Mammary epithelial cell (primary cell): ENCODE measurements around the gene CCL14.

Source experiments
- EZH2 ChIP-seq: IDR thresholded peaks from 2 replicates; pipeline ENCODE4 v1.6.1; 2012; ENCODE audit warnings: low read length, inconsistent platforms, borderline replicate concordance
- TF ChIP-seq, protein P1 (sequence below), 2 donors: IDR thresholded peaks in 1 of 2; conservative IDR thresholded peaks in 1 of 2; 2 replicates each; pipeline ENCODE4 v1.5.1; 2011 to 2012; ENCODE audit warnings: inconsistent platforms in 2 of 2, low read length in 2 of 2, mild to moderate bottlenecking in 2 of 2, control low read depth in 1 of 2, low read depth in 1 of 2; ENCODE audit not compliant: insufficient read depth in 1 of 2; ENCODE audit errors: extremely low read depth in 1 of 2

DNA sequence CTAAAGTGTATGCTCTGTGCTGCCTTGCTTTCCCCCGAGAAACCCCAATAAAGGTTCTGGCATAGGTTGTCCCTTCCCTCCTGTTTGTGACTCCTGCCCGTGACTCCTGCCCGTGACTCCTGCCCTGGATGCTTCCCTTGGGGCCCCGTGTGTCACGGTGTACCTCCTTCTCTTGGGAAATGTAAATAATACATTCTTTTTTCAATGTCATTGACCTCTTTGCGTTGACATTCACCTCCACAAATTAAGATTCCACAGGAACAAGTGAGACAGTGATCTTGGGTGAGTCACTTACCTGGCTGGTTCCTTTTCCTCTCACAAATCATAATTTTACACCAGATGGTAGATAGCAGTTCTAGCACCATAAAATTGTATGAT lies 14.2 kb upstream of the CCL14 start:
- TF ChIP-seq, protein P1, sequence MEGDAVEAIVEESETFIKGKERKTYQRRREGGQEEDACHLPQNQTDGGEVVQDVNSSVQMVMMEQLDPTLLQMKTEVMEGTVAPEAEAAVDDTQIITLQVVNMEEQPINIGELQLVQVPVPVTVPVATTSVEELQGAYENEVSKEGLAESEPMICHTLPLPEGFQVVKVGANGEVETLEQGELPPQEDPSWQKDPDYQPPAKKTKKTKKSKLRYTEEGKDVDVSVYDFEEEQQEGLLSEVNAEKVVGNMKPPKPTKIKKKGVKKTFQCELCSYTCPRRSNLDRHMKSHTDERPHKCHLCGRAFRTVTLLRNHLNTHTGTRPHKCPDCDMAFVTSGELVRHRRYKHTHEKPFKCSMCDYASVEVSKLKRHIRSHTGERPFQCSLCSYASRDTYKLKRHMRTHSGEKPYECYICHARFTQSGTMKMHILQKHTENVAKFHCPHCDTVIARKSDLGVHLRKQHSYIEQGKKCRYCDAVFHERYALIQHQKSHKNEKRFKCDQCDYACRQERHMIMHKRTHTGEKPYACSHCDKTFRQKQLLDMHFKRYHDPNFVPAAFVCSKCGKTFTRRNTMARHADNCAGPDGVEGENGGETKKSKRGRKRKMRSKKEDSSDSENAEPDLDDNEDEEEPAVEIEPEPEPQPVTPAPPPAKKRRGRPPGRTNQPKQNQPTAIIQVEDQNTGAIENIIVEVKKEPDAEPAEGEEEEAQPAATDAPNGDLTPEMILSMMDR (conservative IDR thresholded peaks at IDR 0.05 in 1 of 2, IDR thresholded peaks at IDR 0.05 in 1 of 2; ENCODE audit: extremely low read depth in 1 of 2, insufficient read depth in 1 of 2, low read depth in 1 of 2, low read length in 2 of 2) = no peak
- TF ChIP-seq EZH2 = no peak
